Neuronal stem cell (in vitro differentiated cells): ENCODE data around the gene SLC35B1.

Experiments used
- DNase-seq: peaks from one replicate; pipeline ENCODE4 v3.0.0-alpha.2; 2013; ENCODE audit warnings: low spot score
- H2AFZ ChIP-seq: one replicate; pipeline ENCODE4 v1.6.1; 2013; ENCODE audit warnings: mild to moderate bottlenecking, low read length, inconsistent platforms
- H2AK5ac ChIP-seq: 2 replicates; pipeline ENCODE4 v1.6.1; 2013; ENCODE audit warnings: low read depth, mild to moderate bottlenecking, inconsistent platforms, low read length, moderate library complexity, mixed read lengths
- H2BK120ac ChIP-seq: 2 replicates; pipeline ENCODE4 v1.6.1; 2013; ENCODE audit warnings: low read depth, mild to moderate bottlenecking, inconsistent platforms, low read length, moderate library complexity, mixed read lengths
- H2BK12ac ChIP-seq: one replicate; pipeline ENCODE4 v1.6.1; 2013; ENCODE audit warnings: low read length, inconsistent platforms
- H2BK15ac ChIP-seq: 2 replicates; pipeline ENCODE4 v1.6.1; 2013; ENCODE audit warnings: mild to moderate bottlenecking, low read length, inconsistent platforms, mixed read lengths
- H2BK5ac ChIP-seq: one replicate; pipeline ENCODE4 v1.6.1; 2013; ENCODE audit warnings: inconsistent platforms, mild to moderate bottlenecking, low read length, moderate library complexity
- H3K14ac ChIP-seq: one replicate; pipeline ENCODE4 v1.6.1; 2013; ENCODE audit warnings: low read length, inconsistent platforms
- H3K18ac ChIP-seq: 2 replicates; pipeline ENCODE4 v1.6.1; 2013; ENCODE audit warnings: low read length, inconsistent platforms
- H3K23ac ChIP-seq: 2 replicates; pipeline ENCODE4 v1.6.1; 2013; ENCODE audit warnings: low read depth, mild to moderate bottlenecking, mixed read lengths, low read length, inconsistent platforms; ENCODE audit not compliant: poor library complexity
- H3K27ac ChIP-seq: replicated peaks from 3 replicates; pipeline ENCODE4 v1.5.1; 2013; ENCODE audit warnings: low read length, inconsistent platforms
- H3K27me3 ChIP-seq, 3 experiments: 2 replicates each; pipeline ENCODE4 v1.6.1; 2013; ENCODE audit warnings: low read length in 3 of 3, mild to moderate bottlenecking in 2 of 3, inconsistent platforms in 1 of 3, low read depth in 1 of 3, mixed read lengths in 1 of 3, moderate library complexity in 1 of 3; ENCODE audit not compliant: control insufficient read depth in 3 of 3, insufficient read depth in 3 of 3
- H3K36me3 ChIP-seq, 2 donors: replicated peaks in 1 of 2; 2 replicates each; pipeline ENCODE4 v1.6.1; 2013; ENCODE audit warnings: low read length in 2 of 2; ENCODE audit not compliant: control insufficient read depth in 2 of 2, insufficient read depth in 2 of 2
- H3K4ac ChIP-seq: 2 replicates; pipeline ENCODE4 v1.6.1; 2013; ENCODE audit warnings: inconsistent platforms, mild to moderate bottlenecking, low read length, moderate library complexity
- H3K4me1 ChIP-seq, 2 donors: 1 replicate in 1 of 2; 2 replicates in 1 of 2; pipeline ENCODE4 v1.6.1; 2013; ENCODE audit warnings: low read length in 2 of 2, low read depth in 1 of 2; ENCODE audit not compliant: control insufficient read depth in 2 of 2, insufficient read depth in 1 of 2
- H3K4me2 ChIP-seq: one replicate; pipeline ENCODE4 v1.6.1; 2013; ENCODE audit warnings: mild to moderate bottlenecking, low read length, inconsistent platforms; ENCODE audit not compliant: insufficient read depth, poor library complexity, severe bottlenecking
- H3K4me3 ChIP-seq, 2 donors: 2 replicates each; pipeline ENCODE4 v1.5.1; 2013; ENCODE audit warnings: low read length in 2 of 2, mild to moderate bottlenecking in 2 of 2, inconsistent platforms in 1 of 2, moderate library complexity in 1 of 2
- H3K79me1 ChIP-seq: one replicate; pipeline ENCODE4 v1.6.1; 2013; ENCODE audit warnings: low read depth, mild to moderate bottlenecking, inconsistent platforms, low read length, moderate library complexity
- H3K9ac ChIP-seq: one replicate; pipeline ENCODE4 v1.6.1; 2013; ENCODE audit warnings: mild to moderate bottlenecking, low read depth, low read length, inconsistent platforms; ENCODE audit not compliant: poor library complexity
- H3K9me3 ChIP-seq, 2 donors: replicated peaks in 1 of 2; 2 replicates each; pipeline versions ENCODE3 to v1.6.1; 2013; ENCODE audit warnings: low read length in 2 of 2, mild to moderate bottlenecking in 2 of 2, inconsistent platforms in 1 of 2, low read depth in 1 of 2, mixed read lengths in 1 of 2, moderate library complexity in 1 of 2; ENCODE audit not compliant: control insufficient read depth in 2 of 2, insufficient read depth in 1 of 2
- H4K8ac ChIP-seq: one replicate; pipeline ENCODE4 v1.6.1; 2013; ENCODE audit warnings: low read depth, mild to moderate bottlenecking, inconsistent platforms, low read length, moderate library complexity
- H4K91ac ChIP-seq: one replicate; pipeline ENCODE4 v1.6.1; 2013; ENCODE audit warnings: low read length, low read depth, mild to moderate bottlenecking, inconsistent platforms; ENCODE audit not compliant: poor library complexity
- WGBS, 2 donors: extraction: QIAGEN DNeasy Blood & Tissue Kit; methylation state at CpG; one replicate each; pipeline ENCODE4 v1.1.7; 2013; ENCODE audit warnings: missing lambda C conversion rate in 2 of 2, mixed read lengths in 1 of 2; ENCODE audit not compliant: insufficient read length in 2 of 2, insufficient replicate concordance in 1 of 2; ENCODE audit errors: extremely low coverage in 2 of 2; 5-methylcytosine and 5-hydroxymethylcytosine counted together

Gene SLC35B1

GRCh38 chr17:49739641-49740271 lies 32.0 kb upstream of the SLC35B1 start:
- WGBS, 2 donors: no CpG with 5 or more reads among the region's 7 CpGs
- DNase-seq: no peak

GRCh38 chr17:49738456-49739163 lies 30.8 kb upstream of the SLC35B1 start:
- H2BK15ac ChIP-seq: no peak overlapping the region
- no CpG with 5 or more reads among the region's 5 CpGs for WGBS, 2 donors
- H2BK5ac ChIP-seq: no peak overlapping the region
- H3K4me2 ChIP-seq: no peak overlapping the region
- no peak overlapping the region for H2BK120ac ChIP-seq
- no peak overlapping the region for H3K27ac ChIP-seq
- no peak overlapping the region for H3K4me3 ChIP-seq
- no peak overlapping the region for H3K9ac ChIP-seq
- H3K27me3 ChIP-seq: no peaks in the 10 kb centered on the region
- no peaks in the 10 kb centered on the region for H3K9me3 ChIP-seq
- H4K91ac ChIP-seq: no peak overlapping the region
- H3K4ac ChIP-seq: no peak overlapping the region
- no peak overlapping the region for H2AK5ac ChIP-seq
- H3K79me1 ChIP-seq: peaks cover 4% of the 10 kb centered on the region
- H2BK12ac ChIP-seq: no peak overlapping the region
- no peak for DNase-seq
- no peak overlapping the region for H3K23ac ChIP-seq
- H4K8ac ChIP-seq: no peak overlapping the region
- H3K18ac ChIP-seq: no peak overlapping the region
- no peak overlapping the region for H3K14ac ChIP-seq
- H2AFZ ChIP-seq: no peak overlapping the region
- peaks cover 0 to 1% of the 10 kb centered on the region in 2 donors for H3K36me3 ChIP-seq
- H3K4me1 ChIP-seq: no peaks in the 10 kb centered on the region

More at GRCh38 chr17:49739641-49740271, 32.0 kb upstream of the SLC35B1 start:
- no peak overlapping the region for H2BK12ac ChIP-seq
- no peak overlapping the region for H3K9ac ChIP-seq
- no peak overlapping the region for H2AFZ ChIP-seq
- no peak overlapping the region for H4K8ac ChIP-seq
- no peaks in the 10 kb centered on the region for H3K27me3 ChIP-seq
- no peak overlapping the region for H3K23ac ChIP-seq
- no peak overlapping the region for H3K4me3 ChIP-seq
- no peak overlapping the region for H3K27ac ChIP-seq
- no peak overlapping the region for H4K91ac ChIP-seq
- H2BK5ac ChIP-seq: no peak overlapping the region
- no peak overlapping the region for H3K4me2 ChIP-seq
- no peak overlapping the region for H3K4ac ChIP-seq
- H2BK120ac ChIP-seq: no peak overlapping the region
- peaks cover 0 to 1% of the 10 kb centered on the region in 2 donors for H3K36me3 ChIP-seq
- no peak overlapping the region for H3K18ac ChIP-seq
- H2AK5ac ChIP-seq: no peak overlapping the region
- H3K79me1 ChIP-seq: peaks cover 4% of the 10 kb centered on the region
- no peaks in the 10 kb centered on the region for H3K4me1 ChIP-seq
- no peak overlapping the region for H2BK15ac ChIP-seq
- H3K9me3 ChIP-seq: no peaks in the 10 kb centered on the region
- no peak overlapping the region for H3K14ac ChIP-seq

- Histone ChIP-seq H3K27ac (no peak overlapping the region), H4K8ac (no peak overlapping the region), H3K4me2 (no peak overlapping the region), H3K23ac (no peak overlapping the region), H3K9ac (no peak overlapping the region), H2BK5ac (no peak overlapping the region), H2BK12ac (no peak overlapping the region), H2AK5ac (no peak overlapping the region), H3K27me3 (no peaks in the 10 kb centered on the region), H3K79me1 (peaks cover 4% of the 10 kb centered on the region), H4K91ac (no peak overlapping the region), H3K14ac (no peak overlapping the region), H2BK15ac (no peak overlapping the region), H3K36me3 (no peaks in the 10 kb centered on the region), H3K4me3 (no peak overlapping the region), H3K4ac (no peak overlapping the region), H2AFZ (no peak overlapping the region), H3K9me3 (no peaks in the 10 kb centered on the region), H3K4me1 (no peaks in the 10 kb centered on the region), H3K18ac (no peak overlapping the region), H2BK120ac (no peak overlapping the region)
- no peak for DNase-seq
- no CpG with 5 or more reads among the region's 13 CpGs for WGBS, 2 donors
These were observed 27.0 kb upstream of the SLC35B1 start for GRCh38 chr17:49734515-49735490.

GRCh38 chr17:49731435-49731831 lies 23.7 kb upstream of the SLC35B1 start:
- DNase-seq: no peak
- Histone ChIP-seq H3K23ac (no peak overlapping the region), H2AK5ac (no peak overlapping the region), H3K9me3 (no peaks in the 10 kb centered on the region), H3K4me2 (no peak overlapping the region), H3K9ac (no peak overlapping the region), H3K27me3 (no peaks in the 10 kb centered on the region), H2BK5ac (no peak overlapping the region), H3K18ac (no peak overlapping the region), H4K91ac (no peak overlapping the region), H3K27ac (no peak overlapping the region), H3K14ac (no peak overlapping the region), H3K4me3 (no peak overlapping the region), H3K4me1 (no peaks in the 10 kb centered on the region), H2BK12ac (no peak overlapping the region), H4K8ac (no peak overlapping the region), H2BK120ac (no peak overlapping the region), H2AFZ (no peak overlapping the region), H3K4ac (no peak overlapping the region), H3K79me1 (peaks cover 4% of the 10 kb centered on the region), H3K36me3 (peaks cover 0 to under 1% of the 10 kb centered on the region in 2 donors), H2BK15ac (no peak overlapping the region)
- no CpG with 5 or more reads among the region's 4 CpGs for WGBS, 2 donors
